Activated CD4-positive, alpha-beta T cell treated with anti-CD3 and anti-CD28 coated beads for 24 hours (primary cell): Measurements from ENCODE around the gene OTX2.

Experiments
- DNase-seq, 2 donors: peaks; one replicate each; pipeline ENCODE4 v3.0.0-alpha.2; 2020; ENCODE audit warnings: low read depth in 2 of 2

Gene OTX2

DNA sequence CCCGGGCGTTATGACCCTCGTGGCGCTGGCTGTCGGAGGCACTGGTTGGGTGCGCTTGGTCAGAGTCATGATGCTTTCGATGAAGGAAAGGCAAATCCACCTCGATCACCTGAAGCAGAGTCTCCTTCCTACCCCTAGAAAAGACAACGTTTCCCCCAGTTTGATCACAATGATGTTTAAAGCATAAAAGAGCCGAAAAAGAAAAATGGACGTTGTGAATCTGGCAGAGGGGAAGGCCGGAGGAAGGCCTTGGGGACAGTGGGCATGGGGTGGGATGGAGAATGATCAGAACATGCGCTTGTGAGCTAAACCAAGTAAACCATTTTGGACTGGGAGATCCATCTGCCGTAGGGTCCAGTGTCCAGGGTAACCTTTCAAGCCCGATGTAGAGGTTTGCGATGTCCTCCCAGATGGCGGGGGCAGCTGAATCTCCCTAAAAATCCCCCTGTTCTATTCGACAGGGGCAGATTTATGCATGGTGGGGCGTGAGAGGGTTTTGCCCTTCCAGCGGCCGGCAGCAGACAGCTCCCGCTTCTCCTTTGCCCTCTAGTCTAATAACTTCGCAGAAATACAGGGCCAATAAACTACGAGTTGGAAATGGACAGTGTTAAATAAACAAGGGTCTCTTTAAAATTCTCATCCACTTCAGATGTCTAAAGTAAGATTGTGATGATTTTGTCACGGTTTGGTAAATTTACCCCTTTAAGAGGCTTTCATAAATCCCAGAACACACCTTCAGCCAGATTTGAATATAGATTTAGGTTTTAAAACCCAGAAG lies 2.3 kb upstream of the OTX2 start:
- no peak for DNase-seq

DNA sequence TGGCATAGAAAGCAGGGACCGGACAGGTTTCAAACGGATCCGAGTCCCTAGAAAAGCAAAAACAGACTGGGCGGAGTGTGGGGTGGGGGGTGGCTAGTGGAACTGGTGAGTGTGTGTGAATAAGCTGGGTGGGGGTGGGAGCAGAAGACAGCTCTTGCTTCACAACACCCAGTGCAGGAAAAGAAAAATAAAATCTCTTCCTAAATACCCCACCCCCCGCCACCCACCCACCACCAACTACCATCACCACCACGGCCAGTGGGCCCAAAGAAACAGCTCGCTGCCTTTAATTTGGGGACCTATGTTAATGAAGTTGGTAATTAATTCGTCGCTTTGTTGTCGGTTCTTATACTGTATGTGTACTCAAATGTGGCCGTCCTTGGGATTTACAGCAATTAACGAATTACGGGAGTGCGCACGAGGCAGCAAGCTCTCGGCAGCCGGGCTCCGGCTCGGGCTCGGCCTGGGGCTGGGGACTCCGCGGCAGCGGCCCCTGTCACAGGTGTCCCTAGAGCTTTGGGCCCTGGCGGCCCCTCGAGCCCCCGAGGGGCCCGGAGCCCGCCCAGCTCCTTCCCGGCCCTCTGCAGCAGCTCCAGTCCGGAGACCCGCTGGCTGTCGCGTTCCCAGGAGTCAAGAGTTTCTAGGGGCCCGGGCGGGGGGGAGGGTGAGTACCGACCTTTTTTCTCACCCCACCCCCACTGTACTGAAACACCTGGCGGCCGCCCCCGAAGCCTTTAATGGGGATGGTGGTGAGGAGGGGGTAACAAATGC lies 1.5 kb upstream of the OTX2 start:
- DNase-seq, result no peak

DNA sequence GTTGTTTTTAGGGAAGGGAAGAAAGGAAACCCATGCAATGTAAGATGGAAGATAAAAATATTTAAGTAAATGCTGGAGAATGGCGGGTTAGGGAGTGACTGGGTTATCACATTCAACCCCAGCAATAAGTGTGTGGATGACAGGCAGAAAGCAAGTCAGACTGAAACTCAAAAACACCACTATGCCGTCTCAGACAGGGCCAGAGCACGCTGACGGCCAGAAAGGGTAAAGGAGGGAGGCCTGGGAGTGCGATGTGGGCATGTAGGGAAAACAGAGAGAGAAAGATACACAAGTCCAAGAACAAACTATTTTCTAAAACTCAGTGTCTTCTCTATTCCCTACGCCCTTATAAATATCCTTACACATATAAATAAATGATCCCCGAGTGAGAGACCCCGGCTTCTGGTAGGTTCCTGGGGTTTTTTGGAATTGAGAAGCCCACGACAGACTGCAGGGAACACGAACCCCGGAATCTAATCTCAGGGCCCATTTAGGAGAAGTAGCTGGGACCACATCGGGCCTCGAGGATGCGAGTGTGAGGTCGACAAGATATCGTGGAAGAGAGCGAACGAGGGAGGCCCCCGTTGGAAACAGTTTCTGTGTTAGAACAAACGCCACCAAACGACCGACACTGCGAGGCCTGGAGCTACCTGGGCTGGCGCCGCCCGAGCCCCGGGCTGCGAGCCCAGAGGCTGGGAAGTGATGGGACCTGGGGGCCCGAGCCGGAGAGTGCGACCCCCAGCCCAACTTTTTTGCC lies 735 bp upstream of the OTX2 start:
- DNase-seq, result no peak

DNA sequence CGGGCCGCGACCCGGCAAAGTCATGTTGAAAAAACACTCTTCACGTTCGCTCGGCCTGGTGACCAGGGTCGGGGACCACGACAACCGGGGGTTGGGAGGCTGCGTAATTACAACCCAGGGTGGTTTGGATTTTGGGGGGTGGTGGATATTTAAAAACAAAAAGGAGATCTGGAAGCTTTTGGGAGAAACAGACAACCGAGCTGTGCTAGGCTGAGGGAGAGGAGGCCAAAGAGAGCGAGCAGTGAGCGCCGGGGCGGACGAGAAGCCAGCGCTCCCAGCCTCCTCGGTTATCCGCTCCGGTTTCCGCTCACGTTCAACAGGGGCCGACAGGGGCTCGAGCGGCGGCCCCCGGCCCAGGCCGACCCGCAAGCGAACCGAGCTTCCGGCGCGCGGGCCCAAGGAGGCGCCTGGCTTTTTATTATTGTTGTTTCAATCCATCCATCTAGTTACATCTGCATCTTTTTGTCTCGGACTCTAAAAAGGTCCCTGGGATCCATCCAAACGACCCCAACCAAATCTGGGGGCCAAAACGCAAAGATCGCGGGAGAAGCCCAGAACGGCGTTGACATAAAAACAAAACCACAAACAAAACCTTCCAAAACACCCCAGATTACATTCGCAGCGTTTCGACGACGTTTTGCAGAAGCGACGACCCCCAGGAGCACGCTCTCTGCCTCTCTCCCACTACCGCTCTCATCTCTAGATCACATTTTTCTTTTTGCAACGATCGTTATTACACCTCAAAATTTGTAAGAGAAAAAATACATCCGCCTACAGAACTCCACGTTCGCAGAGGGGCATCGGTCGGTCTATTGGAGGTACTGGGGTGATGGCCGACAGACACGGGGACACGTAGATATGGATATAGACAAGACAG lies 771 bp downstream of the OTX2 start:
- DNase-seq, result no peak

DNA sequence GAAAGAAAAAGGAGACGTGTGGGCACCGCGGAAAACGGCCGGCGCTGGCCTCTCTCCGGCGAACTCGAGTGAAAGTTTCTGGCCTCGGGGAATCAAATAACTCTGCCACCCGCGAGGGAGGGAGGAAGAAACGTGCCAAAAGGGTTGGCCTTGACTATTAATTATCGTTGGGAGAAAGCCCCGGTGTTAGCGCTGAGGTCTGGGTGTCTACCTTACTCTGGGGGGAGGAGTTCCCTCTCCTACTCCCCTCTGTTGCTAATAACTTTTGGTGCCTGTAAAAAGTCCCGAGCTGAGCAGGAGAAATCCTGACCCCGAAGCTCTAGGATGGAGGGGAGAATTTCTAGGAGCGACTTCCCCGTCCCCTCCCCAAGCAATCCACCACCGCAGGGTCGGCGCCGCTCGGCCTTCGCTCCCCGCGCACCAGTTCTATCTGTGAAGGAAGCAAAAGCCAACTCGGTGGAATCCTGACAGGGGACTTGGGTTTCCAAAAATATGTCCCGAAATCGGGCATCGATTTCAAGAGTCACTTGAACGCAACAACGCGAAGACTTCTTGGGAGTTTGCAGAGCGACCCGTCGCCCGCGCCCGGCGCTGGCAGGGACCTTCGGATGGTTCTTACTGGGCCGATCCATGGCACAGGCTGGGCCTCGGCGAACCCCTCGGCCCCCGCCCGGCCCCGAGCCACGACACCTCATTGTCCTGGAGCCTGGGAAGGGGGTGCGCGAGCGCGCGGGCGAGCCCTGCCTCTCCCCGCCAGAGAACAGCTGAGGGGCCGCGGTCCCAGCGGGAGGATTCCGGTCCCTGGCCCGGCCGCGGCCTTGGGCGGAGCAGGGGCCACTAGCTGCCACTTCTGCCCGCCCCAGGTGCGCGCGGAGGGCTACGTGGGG lies 1.7 kb downstream of the OTX2 start:
- no peak for DNase-seq

GRCh38 chr14:56808110-56808382 lies 2.2 kb downstream of the OTX2 start:
- no peak for DNase-seq

GRCh38 chr14:56807386-56808109 lies 2.7 kb downstream of the OTX2 start:
- no peak for DNase-seq

DNA sequence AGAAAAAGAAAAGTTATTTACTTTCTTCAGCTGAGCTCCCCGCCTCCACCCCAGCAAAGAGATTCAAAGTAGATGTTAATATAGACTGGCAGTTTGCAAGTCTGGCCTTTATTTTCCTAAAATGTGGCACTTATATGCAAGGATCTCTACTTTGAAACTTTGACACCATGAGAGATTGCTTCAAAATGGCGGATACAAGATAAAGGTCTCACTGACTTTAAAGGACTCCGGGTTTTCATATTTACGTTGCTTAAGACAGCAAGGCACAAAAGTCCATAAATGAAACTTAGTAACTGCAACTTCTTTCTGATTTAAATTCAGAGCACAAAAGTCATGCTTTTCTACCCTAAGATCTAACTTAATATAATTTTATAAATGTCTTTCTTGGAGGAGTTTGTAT lies 3.5 kb downstream of the OTX2 start:
- DNase-seq, result no peak

GRCh38 chr14:56805992-56806727 lies 4.1 kb downstream of the OTX2 start:
- DNase-seq, result no peak

DNA sequence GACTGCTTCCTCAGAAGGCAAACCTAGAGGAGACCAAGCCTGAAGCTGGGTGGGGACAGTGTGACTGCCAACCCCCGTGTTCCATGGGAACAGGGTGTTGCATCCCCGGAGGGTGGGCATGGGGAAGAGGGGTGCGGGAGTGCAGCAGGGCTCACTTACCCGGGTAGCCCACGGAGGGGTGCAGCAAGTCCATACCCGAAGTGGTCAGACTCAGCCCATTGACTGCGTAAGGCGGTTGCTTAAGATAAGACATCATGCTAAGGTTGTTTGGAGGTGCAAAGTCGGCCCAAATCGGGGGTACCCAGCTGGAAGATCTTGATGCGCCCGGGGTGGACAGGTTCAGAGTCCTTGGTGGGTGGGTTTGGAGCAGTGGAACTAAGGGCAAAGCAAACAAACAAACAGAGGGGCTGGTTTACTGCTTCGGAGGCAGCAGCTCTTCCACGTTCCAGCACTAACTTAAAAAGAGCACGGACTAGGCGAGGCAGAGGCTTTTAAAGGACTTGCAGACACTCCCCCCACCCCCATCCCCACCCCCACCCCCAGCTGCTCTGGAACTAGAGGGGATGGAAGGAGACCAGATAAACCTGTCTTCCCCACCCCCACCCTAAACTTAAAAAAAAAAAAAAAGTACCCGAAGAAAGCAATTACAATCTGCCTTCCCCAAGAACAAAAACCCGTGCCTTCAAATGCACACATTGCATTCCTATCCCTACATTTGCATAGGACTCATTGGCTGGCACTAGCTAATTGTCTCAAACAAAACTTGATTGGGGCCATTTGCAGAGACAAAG lies 4.9 kb downstream of the OTX2 start:
- DNase-seq, result no peak

- DNase-seq, result no peak
These were observed 6.3 kb downstream of the OTX2 start for GRCh38 chr14:56803816-56804535.

- DNase-seq, result no peak
These were observed 8.4 kb downstream of the OTX2 start for GRCh38 chr14:56801920-56802319.

GRCh38 chr14:56799343-56799645 lies 11.0 kb downstream of the OTX2 start:
- no peak for DNase-seq

DNA sequence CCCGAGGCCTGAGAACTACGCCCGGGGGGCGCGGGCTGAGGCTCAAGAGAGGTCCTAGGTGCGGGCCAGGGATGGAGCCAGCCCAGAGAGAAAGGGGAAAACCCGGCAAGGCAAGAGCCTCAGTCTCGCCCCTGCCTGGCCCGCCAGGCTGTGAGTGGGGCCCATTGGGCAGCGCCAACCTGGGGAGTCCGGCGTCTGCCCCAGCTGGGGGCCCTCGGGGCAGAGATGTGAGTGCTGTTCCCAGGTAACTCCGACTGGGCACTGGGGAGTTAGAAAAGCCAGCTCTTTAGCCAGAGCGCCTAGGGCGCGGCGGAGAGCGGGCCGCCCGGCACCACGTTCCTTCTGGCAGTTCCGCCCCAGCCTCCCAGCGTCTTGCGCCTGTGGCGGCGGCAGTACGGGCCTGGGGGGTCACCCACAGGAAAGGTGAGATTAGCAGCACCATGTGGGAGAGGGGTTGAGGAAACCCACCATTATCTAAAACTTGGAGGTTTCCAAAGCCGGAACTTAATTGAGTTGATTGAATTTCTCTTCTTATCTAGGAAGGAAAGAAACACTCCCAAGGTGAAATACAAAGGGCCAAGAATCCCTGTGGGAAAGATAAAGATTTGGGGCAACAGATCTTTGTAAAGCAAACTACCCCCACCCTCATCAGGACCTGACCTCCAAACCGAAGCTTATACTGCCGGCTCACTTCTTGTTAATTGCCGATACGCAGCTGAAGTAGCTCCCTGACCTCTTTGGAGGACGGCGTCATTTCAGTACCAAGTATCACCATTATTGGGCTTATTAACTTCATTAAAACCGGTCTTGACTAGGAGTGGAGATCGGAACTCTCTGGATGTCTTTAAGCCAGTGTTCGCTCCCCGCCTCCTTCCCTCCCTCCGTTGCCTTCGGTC lies 11.6 kb downstream of the OTX2 start:
- DNase-seq, result no peak

DNA sequence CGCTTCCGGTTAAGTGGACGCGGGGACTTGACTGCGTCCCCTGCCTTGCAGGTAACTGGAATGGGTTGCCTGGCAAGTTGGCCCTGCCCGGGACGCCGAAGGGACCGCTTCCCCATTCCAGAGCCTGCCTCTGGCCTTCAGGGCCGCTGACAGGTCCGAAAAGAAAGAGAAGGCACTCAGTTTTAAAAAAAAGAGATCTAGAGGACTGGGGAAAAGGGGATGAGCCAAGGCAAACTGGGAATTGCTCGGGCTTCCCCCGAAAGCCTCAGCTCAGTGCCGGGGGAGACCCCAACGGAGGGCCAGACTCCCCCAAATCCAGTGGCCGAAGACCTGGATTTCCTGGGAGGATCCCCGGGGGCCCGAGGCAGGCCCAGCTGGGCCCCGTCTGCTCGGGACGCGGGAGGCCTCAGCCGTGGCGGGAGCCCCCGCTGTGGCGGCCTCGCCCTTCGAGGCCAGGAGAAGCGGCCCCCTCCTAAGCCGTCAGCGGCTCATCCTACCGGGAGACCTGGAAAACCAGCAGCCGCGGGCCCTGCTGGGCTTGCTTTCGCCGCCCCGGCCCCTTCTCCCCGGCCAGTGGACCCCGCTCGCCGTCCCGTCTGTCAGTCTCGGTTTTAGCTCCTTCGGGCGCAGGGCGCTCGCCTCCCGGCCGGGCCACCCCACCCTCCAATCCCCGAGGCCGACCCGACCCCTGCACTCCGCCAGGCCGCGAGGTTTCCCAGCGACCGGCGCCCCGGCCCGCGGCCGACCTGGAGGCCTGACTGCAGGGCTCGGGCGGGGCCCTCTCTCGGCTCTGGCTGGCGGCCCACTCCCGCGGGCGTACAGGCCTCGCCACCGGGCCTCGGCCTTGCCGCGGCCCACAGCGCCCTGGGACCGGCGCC lies 12.5 kb downstream of the OTX2 start:
- no peak for DNase-seq

DNA sequence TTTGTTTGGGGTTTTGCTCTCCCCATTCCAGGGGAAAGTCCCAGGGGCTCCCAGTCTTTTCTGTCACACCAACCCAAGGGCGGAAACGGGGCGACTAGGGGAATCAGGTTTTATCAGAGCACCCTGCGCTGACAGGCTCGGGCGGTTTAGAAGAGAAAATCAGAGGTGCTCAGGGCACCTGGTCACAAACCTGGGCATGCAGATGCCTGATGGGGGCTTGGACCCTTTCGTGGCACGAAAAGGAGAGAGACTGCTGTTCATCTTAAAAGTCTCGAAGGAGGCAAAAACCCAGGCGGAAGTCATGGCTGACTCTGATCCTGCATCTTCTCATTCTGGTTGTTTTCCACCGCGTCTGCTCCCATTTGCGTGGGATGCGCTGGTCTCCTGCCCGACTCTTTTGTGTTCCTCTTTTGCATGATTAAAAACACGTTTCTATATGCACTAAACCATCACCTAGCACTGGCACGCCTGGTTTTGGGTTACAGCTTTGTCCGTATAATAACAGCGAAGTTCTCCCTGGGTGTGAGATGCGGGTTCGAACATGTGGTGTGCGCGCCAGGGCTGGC lies 13.2 kb downstream of the OTX2 start:
- no peak for DNase-seq
